Measurements from ENCODE around the gene TACC2.

- TF ChIP-seq POLR2A (IDR thresholded peaks at IDR 0.05): no peak
- TF ChIP-seq CTCF (IDR thresholded peaks at IDR 0.05): no peak
These were observed 134.2 kb downstream of the TACC2 start for GRCh38 chr10:122123186-122123585.

All from vagina (tissue), 2 donors.